ENCODE measurements around the gene TLX2. TPM values are rescaled to one million over a fixed set of nuclear protein-coding genes. Genes with fewer than 3 reads are reported as not detected.

The TLX2 gene
- total and polyA plus RNA-seq, 2 experiments from 2014 or later, result 0.16 to 0.21 TPM

DNA sequence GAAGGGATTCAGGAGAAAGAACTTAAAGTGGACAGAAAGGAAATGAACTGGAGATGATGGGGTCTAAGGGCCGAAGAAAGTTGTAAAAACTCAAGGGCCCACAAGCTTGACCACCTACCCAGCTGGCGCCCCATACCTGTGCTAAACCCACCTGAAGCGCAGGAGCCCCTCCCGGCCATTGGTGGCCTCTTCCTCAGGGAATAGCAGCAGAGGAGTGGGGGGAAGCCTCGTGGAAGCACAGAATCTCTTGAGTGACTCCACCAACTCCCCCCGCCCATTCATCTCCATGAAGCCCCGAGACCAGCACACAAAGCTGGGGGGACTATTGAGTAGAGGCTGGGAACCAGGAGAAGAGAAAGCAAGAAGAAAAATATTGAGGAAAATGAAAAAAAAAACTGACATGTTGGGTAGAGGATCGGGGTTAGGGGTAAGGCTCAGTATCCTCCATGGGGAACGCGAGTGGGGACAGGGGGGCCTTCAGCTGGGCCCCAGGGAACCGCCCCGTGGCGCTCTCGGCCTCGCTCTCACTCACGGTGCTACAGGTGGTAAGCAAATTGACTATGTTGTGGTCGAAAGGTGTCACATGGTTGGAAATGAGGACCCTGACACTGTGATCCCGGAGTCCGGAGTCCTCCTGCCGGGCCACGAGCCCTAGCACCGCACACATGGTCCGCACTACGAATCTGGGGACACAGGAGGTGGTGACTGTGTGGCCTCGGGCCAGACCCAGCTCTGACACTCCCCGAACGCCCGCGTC, 14.5 kb downstream of the TLX2 start:
- Histone ChIP-seq H3F3A (replicated peaks; ENCODE audit: low read depth) (0 out of 2 replicates have a peak, but pooled peaks cover 12% of the 10 kb centered on the region), H3K4me2 (peak overlapping the region; percentile 98), H3K4me1 (ENCODE audit: insufficient read depth) (peaks cover 7% of the 10 kb centered on the region; the same call in 1 of the 2 replicates), H3K9me2 (ENCODE audit: insufficient read depth) (no peaks in the 10 kb centered on the region), H3K79me2 (replicated peaks; ENCODE audit: insufficient read depth) (peaks cover 18% of the 10 kb centered on the region), H3K36me3 (ENCODE audit: insufficient read depth) (peaks cover 11% of the 10 kb centered on the region), H3K4me3 (peak overlapping the region; percentile 100), H2AFZ (peak overlapping the region; percentile 94; the same call in 1 of the 2 replicates), H4K20me1 (replicated peaks; ENCODE audit: insufficient read depth) (peaks cover 9% of the 10 kb centered on the region; the same call in 1 of the 2 replicates), H3K27me3 (ENCODE audit: insufficient read depth) (no peaks in the 10 kb centered on the region), H3K27ac (ENCODE audit: low read depth) (peak overlapping the region; percentile 83; the same call in 1 of the 2 replicates)
- H3K36me3 Mint-ChIP-seq (ENCODE audit: low read depth), result peaks cover 52% of the 10 kb centered on the region
- peaks cover 19% of the 10 kb centered on the region for H3K4me1 Mint-ChIP-seq
- peak overlapping the region; percentile 97 for H3K27ac Mint-ChIP-seq
- peak overlapping the region; percentile 100 for H3K4me3 Mint-ChIP-seq
- peaks cover 18% of the 10 kb centered on the region for H3K27me3 Mint-ChIP-seq (ENCODE audit: insufficient read depth, low read depth, poor library complexity)
- peak; percentile 6 for ATAC-seq
- DNase-seq (ENCODE audit: low spot score), result no peak
- H3K9me3 Mint-ChIP-seq, result no peaks in the 10 kb centered on the region
- TF ChIP-seq CTCF (conservative IDR thresholded peaks at IDR 0.05; ENCODE audit: low read depth in 2 of 2), result 0 out of 4 replicates have a peak, but pooled peaks of 1 of the 2 experiments have one; percentile 6
- no peak for TF ChIP-seq EZH2phosphoT487 (IDR thresholded peaks at IDR 0.05; ENCODE audit: unreplicated experiment)

GRCh38 chr2:74529357-74530238, 15.3 kb downstream of the TLX2 start, which contains the start of the genes AUP1 and HTRA2:
Gene AUP1, minus strand, starts transcription at chr2:74529706. Its CDS starts 77 bp downstream, at chr2:74529629.
Gene HTRA2, plus strand, starts transcription at chr2:74529933. Its CDS starts 74 bp downstream, at chr2:74530007.
- peak within 1 kb of the TSS; percentile 98 for H3K4me2 ChIP-seq
- H3K36me3 Mint-ChIP-seq (ENCODE audit: low read depth), result peaks cover 55% of the 10 kb centered on the region
- 0 out of 2 replicates have a peak, but pooled peaks cover 12% of the 10 kb centered on the region for H3F3A ChIP-seq (replicated peaks; ENCODE audit: low read depth)
- ATAC-seq (peak; percentile 94), DNase-seq (ENCODE audit: low spot score) (peak; percentile 100)
- peaks cover 9% of the 10 kb centered on the region; the same call in 1 of the 2 replicates for H4K20me1 ChIP-seq (replicated peaks; ENCODE audit: insufficient read depth)
- H3K27ac Mint-ChIP-seq, result peak within 1 kb of the TSS; percentile 97
- H3K27ac ChIP-seq (ENCODE audit: low read depth), result peak within 1 kb of the TSS; percentile 83; the same call in 1 of the 2 replicates
- H3K4me1 ChIP-seq (ENCODE audit: insufficient read depth), result peaks cover 7% of the 10 kb centered on the region; the same call in 1 of the 2 replicates
- H3K4me1 Mint-ChIP-seq, result peaks cover 19% of the 10 kb centered on the region
- H3K4me3 ChIP-seq, result peak within 1 kb of the TSS; percentile 100
- no peaks in the 10 kb centered on the region for H3K9me2 ChIP-seq (ENCODE audit: insufficient read depth)
- H3K27me3 Mint-ChIP-seq (ENCODE audit: insufficient read depth, low read depth, poor library complexity), result peaks cover 18% of the 10 kb centered on the region
- H3K9me3 Mint-ChIP-seq, result no peaks in the 10 kb centered on the region; the same call in 2 of the 3 replicates
- peaks cover 11% of the 10 kb centered on the region for H3K36me3 ChIP-seq (ENCODE audit: insufficient read depth)
- no peaks in the 10 kb centered on the region for H3K27me3 ChIP-seq (ENCODE audit: insufficient read depth)
- peaks cover 18% of the 10 kb centered on the region for H3K79me2 ChIP-seq (replicated peaks; ENCODE audit: insufficient read depth)
- H3K4me3 Mint-ChIP-seq, result peak within 1 kb of the TSS; percentile 100
- H2AFZ ChIP-seq, result peak within 1 kb of the TSS; percentile 97
- TF ChIP-seq EZH2phosphoT487 (IDR thresholded peaks at IDR 0.05; ENCODE audit: unreplicated experiment) (no peak), ZNF114 (CRISPR knock-in tag; IDR thresholded peaks at IDR 0.05) (no peak), ZNF462 (CRISPR knock-in tag; IDR thresholded peaks at IDR 0.05) (no peak), NANOG (IDR thresholded peaks at IDR 0.05; ENCODE audit: borderline replicate concordance) (no peak), STAT1 (IDR thresholded peaks at IDR 0.05; ENCODE audit: unreplicated experiment) (no peak), POLR2AphosphoS5 (IDR thresholded peaks at IDR 0.05; ENCODE audit: low read depth) (peak; percentile 89), CTCF (conservative IDR thresholded peaks at IDR 0.05; ENCODE audit: low read depth in 2 of 2) (no peak)
